Fibroblast of skin of left biceps (primary cell): Measurements from ENCODE around the gene SREK1IP1.

Experiments used
- DNase-seq, 2 experiments: peaks; one replicate each; pipeline ENCODE4 v3.0.0-alpha.2; 2013; ENCODE audit warnings: low read depth in 2 of 2

SREK1IP1 gene

DNA sequence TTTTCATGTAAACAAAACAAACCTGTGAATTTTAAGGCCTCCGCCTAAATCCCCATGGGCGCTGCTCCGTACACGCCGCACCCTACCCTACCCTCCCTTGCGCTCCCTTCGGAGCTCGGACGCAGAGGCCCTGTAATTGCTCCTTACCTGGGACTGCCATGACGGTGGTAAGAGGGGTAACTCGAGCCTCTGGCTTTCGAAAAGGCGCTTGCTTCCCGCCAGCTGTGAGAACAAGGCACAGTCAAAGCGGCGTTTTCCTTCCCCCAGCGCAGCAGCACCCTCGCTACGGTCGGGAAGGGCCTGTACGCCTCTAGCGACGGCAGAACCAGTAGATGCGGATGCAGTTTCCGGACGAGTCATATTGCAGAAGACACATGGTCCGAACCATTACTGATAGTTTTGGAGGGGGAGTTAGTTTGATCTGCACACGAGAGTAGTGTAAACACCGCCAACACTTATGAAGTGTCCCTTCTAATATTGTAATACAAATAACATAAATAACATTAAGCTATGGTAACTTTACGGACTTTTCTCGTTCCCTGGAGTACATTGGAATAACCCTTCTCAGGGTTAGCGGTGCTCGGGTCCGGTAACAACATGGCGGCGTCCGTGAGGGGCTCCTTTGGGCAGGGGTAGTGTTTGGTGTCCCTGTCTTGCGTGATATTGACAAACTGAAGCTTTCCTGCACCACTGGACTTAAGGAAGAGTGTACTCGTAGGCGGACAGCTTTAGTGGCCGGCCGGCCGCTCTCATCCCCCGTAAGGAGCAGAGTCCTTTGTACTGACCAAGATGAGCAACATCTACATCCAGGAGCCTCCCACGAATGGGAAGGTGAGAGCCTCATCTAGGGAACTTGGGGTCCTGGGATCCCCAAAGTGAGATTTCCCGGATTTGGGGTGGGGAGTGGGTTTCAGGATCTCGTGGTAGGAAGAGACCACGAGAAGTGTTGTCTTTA lies at the start of gene SREK1IP1, which contains the start of gene CWC27:
TSS of gene SREK1IP1 (minus strand) at position 334 of the 955 bp plus-strand sequence. CDS start at position 160, 174 bp downstream.
TSS of gene CWC27 (plus strand) at position 573 of the 955 bp plus-strand sequence. CDS start at position 790, 217 bp downstream.
- DNase-seq: peak; percentile 78 to 80

DNA sequence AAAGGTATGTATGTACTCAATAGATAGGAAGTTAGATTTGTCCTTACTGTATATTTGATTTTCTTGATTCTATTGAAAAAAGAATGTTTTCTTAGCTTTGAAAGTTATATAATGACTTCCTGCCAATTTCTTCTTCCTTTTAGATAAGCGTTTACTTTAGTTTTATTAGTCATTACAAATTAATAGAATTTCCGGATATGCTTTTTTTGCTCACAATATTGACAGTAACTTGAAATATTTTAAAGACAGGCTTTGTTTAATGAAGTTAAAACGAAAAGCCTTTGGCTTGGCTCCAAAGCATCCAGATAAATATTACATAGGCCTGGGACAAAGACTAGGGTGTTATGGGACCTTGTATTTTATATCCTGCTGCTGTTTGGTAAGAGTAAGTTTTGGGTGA lies 49.8 kb upstream of the SREK1IP1 start:
- DNase-seq: no peak

DNA sequence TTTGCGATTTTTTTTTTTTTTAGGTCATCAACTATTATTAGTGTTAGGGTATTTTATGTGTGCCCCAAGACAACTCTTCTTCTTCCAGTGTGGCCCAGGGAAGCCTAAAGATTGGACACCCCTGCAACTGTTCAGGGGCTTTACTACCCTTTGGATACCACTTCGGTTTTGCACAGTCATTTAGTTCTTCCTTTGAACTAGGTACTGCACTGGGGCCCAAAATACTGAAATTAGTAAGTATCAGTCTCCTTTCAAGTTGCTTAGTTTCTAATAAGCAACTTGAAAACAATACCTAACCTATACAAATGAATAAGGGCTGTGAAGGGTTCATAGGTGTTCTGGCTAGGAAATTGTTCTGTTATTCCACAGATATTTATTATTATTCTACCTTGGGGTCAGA lies 45.6 kb upstream of the SREK1IP1 start:
- no peak for DNase-seq

DNA sequence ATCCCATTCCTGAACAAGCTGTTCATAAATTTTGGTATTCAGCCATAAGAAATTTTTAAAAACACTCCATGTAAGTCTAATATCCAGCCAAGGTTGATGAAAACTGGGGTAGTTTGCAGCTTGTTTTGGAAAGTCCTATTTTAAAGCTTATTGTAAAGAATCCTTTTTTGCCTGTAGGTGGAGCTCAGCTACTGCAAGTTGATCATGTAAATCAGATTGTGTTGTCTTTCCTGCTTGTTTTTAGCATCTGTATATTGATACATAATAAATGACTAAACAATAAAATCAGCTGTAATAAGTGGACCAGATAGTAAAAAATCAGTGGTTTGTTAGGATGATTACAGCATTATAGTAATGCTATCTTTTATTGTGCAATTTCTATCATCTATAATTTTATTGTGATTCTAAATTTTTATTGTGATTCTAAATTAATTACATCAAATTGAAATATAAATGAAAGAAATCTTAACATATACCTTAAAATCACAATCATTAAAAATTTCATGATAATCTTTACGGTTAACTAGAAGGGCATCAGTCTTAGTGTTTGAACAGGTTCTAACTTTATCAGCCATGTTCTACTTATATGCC lies 42.7 kb upstream of the SREK1IP1 start:
- peak in 1 of 2 experiments; percentile 28 for DNase-seq

DNA sequence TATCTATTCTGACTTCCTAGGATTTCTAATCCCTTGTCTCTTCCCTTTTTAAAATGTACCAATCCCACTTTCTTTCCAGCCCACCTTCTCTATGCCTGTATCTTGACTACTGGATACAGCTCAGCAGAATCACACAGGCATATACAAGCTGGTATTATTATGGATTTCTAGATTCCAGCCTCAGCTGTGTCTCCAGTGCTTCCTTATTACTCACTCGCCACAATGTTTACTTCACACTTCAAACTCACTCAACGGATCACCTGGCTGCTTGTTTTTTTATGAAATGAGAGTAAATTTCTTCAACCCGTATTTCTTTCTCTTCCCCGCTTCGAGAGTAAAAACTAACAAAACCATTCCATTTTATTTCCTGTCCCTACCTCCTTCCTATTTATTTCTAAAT lies 39.0 kb upstream of the SREK1IP1 start:
- DNase-seq: no peak

DNA sequence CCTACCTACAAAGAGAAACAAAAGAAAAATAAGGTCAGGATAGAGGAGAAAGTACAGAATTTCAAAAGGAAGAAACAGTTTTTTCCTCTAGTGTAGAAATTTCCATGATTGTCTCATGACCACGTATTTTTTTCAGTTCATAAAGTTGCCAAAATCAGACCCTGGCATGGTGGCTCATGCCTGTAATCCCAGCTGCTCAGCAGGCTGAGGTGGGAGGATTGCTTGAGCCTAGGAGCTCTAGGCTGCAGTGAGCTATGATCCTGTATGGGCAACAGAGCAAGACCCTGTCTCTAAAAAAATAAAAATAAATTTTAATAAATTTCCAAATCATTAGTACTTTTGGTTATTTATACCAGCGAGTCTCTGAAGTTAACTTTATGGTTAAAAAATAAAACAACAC lies 38.0 kb upstream of the SREK1IP1 start:
- no peak for DNase-seq

DNA sequence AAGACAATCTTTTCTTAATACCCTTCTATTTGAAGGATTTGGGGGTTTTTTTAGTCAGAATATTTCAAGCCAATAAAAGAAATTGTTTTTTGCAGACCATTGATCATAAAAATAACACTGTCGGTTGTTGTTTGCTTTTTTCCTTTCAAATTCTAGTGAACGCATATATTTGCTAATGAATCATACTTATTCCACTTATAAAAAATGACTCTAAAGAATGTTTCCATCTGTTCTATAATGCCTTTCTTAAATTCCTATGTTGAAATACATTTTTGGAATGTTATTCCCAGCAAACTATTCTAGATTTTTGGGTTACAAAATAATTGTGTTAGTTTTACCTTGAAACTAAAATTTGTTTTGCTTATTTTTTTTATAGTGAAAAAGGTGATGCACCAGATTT lies 32.4 kb upstream of the SREK1IP1 start:
- DNase-seq: no peak

DNA sequence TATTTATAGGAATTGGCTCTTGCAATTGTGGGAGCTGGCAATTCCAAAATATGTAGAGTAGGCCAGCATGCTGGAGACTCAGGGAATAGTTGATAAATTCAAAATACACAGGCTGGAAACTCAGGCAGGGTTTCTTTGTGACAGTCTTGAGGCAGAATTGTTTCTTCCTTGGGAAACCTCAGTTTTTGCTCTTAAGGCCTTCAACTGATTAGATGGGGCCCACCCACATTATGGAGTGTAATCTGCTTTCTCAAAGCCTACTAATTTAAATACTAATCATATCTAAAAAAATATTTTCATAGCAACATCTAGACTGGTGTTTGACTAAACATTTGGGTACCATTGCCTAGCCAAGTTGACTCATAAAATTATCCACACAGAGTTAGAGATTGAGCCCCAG lies 27.8 kb upstream of the SREK1IP1 start:
- no peak for DNase-seq

DNA sequence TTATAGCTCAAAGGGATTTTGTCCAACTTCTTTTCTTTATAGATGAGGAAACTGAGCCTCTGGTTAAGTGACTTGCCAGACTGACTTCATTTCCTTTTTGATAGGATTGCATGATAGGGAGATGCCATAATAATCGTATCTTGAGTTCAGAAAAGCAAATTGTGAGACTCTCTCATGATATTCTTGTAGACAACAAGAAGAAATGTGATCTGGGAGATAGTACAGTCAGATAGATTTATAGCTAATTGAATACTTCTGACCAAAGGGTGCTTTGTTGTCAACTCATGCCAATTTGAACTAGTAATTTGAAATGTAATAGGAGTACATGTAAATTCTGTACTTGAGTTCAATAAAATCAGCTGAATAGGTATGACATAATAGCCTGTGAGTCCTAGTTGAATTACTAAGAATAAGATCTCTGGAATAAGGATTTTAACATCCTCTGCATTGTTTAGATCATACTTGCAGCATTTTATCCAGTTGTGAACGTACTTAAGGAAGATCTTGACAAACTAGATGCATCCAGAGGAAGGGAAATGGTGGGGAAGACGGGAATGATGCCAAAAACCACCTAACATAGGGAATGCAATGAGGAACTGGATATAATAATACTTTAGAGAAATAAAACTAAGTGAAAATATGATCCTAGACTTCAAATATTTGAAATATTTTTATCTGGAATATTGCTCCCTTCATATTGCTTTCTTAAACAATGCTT lies 25.7 kb upstream of the SREK1IP1 start:
- DNase-seq: no peak

DNA sequence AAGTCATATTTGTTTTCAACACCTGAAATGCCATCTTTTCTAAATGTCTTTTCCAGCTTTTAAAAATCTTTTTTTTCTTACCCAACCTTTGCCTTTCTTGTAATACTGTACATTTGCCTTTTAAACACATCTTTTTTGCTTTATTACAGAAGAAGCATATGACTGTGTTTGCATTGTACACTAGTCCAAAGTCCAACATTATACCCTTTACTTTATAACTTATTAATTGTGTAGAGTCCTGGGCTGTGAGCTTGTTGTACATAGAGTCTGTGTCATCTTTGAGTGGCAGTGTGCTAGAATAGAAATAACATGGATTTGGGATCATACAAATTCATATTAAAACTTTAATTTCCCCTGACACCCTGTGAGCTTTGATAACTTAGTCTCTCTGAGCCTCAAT lies 24.0 kb upstream of the SREK1IP1 start:
- DNase-seq: no peak

DNA sequence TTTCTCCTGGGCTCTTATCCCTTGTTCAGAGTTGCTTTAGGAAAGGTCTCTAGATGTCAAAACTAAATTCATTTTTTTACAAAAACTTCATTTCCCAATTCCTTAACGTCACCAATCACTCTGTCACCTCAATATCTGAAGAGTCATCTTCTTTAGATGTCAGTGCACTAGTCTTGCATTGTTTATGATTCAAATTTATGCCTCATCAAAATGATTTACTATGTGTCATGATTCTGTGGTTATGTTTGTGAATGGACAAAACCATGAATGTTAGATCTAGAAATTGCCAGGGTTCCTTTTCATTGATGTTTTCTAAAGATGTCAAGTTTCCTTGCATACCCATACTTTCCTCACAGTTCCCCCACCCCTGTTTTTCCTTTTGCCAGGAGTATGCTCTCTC lies 21.7 kb upstream of the SREK1IP1 start:
- DNase-seq: no peak

DNA sequence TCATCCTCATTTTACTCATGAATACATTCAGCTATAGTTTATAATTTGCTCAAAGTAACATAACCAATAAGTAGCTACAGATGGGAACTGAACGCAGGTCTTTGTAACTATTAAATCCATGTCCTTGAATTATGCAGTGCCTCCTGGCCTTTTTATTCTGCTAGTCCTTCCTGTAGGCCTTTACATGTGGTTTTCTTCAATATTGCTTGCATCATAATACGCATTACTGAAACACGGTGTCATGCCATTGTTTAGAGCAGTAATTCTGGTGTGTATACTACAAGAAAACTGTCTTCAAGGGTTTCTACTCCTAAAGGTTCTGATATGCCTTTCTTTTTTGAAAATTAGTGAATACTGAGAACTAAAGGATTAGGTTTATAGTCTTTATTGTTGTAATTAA lies 21.0 kb upstream of the SREK1IP1 start:
- DNase-seq: no peak

DNA sequence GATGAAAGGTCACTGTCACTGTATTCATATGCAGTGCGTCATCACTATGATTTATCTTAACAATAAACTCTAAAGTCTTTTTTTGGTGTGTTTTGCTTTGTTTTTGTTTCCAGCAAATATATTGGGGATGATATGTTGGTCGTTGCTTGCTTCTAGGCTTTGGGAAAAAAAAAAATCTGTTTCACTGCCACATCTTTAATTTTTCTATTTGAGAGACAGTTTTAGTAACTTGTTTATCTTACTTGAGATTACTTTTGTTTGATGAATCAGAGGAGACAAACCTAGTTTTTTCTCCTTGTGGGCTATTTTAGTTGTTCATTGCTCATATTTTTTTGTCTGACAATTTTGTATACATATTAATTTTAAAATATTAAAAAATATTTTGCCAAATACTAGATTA lies 19.7 kb upstream of the SREK1IP1 start:
- DNase-seq: no peak

DNA sequence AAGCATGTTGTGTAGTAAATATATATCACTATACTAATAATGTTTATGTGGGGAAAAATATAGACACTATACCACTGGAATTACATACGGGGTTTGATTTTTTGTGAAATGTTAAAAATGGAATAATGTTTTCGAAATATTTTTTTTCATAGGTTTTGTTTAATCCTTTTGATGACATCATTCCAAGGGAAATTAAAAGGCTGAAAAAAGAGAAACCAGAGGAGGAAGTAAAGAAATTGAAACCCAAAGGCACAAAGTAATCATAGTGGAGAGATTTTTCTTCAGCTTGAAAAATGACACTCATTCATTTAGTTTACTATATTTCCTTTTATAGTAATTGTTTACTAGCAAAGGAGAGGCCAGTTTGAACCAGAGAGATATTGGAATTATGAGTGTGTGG lies 17.9 kb upstream of the SREK1IP1 start:
- DNase-seq: no peak

DNA sequence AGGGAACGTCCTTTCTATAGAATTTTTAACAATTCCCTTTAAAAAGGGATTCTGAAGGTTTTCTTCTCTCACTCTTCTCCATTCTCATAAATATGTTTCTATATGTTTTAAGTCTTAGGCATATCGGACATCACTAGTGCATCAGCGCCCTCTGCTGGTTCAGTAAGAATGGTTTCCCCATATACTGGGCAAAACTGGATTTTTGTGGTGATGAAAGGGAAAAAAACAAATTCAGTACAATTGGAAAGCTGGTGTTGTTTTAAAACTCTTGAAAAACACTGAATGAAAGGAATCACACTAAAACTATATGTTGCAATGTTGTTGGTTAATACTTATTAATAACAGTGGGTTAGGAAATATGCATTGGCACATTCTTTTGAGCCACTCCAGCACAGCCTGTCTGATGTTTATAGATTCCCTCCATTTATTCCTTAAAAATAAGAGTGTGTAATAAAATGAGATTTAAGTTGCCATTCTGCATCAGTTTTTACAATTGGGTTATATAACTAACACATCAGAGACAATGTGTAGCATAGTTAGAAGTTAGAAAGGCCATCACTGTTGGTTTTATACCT lies 16.0 kb upstream of the SREK1IP1 start:
- peak; percentile 50 to 51 for DNase-seq

DNA sequence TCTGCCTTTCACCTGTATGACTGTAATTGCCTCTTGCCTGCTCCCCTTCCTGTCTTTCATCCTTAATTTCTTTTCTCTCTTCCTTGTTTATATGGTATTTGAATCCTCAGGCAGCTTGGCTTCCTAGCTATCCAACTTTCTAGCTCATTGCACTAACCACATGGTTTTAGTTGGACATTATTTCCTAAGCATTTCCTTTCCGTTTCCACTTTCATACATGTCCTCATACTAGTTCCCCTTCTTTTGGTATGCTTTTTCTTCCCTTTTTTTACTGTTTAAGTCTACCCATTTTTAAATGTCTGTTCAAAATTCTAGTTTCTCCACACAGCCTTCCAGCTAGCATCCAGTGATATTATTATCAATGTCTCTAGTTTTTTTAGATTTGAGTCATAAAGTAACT lies 6.8 kb upstream of the SREK1IP1 start:
- DNase-seq: no peak

DNA sequence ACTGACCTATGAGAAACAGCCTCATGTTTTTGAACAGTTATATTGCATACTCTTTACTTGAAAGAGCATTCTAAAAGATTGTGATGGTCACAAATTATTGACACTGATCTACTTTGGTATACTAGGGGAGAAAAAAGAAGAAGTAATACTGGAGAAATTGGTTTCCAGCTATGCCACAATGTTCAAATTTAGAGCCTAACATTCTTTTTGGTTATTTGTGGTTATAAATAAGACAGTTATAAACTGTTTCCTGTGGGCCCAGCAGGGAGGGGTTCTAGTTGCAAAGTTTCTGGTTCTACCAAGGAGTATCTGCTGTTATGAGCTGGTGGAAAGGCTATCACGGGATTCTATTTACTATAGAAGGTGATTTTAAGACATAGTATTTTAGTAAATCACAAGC lies 5.0 kb upstream of the SREK1IP1 start:
- DNase-seq: no peak

DNA sequence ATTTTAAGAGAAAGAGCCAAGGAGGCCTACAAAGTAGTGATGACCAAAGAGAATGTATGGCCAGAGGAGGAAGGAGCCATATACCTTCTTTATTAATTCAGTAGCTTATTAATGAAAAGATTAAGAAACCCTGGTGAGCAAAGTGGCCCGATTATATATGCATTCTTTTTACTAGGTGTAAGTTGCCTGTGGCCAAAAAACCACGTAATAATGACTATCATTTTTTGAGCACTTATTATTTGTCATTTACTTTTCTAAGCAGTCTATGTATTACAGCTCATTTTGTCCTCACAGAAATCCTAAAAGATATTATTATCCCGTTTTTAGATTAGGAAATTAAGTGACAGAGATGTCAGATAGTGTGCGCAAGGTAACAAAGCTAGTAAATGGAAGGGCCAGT lies 3.2 kb upstream of the SREK1IP1 start:
- DNase-seq: no peak

DNA sequence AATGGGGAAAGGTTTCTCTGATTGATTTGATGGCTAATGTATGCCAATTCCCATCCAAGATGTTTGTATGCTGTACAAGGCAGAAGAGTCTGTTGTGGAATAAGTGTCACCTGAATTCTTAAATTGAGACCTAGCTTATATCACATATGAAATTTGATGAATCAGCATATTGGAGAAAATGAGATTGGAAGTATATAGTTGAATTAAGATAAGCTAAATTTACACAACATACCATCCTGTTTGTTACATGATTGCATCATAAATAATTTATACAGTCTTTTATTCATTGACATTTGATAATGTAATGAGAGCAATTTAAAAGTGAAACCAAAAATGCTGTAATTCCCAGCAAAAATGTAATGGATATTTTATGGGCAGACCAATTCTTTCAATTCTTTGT lies 1.4 kb upstream of the SREK1IP1 start:
- no peak for DNase-seq

DNA sequence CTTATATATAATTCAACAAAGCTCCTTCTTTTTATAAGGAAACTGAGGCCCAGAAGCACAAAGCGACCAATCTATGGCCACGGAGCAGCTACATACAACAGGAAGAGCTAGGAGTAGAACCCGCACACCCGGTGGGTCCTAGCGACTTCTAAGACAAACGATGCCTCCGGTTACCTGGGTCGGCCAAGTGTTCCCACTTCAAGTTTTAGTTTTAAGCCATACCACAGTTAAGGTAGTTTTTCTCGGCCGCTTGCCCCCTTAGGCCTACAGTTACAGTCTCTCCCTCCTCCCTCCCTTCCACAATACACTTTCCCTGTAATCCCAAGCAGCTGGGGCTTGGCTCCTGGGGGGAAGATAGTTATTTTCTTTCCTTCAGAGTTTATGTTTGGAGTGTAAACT lies 533 bp downstream of the SREK1IP1 start:
- DNase-seq: no peak

DNA sequence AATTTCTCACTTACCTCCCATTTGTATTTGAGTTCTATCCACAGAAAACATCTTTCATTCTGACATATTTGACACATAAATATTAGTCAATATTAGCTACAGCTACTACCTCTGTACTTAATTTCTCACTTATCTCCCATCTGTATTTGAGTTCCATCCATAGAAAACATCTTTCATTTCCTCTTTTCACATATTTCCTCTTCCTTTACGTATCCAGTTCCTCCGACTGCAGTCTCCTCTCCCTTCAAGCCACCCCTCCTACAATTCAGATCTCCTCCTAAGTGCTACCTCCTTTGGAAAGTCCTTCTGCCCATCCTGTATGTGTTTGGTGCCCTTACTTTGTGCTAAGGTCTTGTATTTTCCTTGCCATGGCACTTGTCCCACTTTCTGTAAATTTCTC lies 1.6 kb downstream of the SREK1IP1 start:
- DNase-seq: no peak
